K562 (cell line): ENCODE results near the gene BSCL2. TPM values are rescaled to one million over a fixed set of nuclear protein-coding genes. Genes with fewer than 3 reads are reported as not detected.

ENCODE experiments used
- ATAC-seq: fragments of 200-7000 bp; cut with Tn5 transposase; 3 replicates; pipeline ENCODE4 v1.9.1; 2020; ENCODE audit warnings: moderate library complexity
- BruUV-seq: library from RNA; stranded (reverse); fragments of 400-500 nt; replicated peaks from 2 replicates; lab custom pipeline; 2021; lab: Mats Ljungman, UMichigan
- CTCF ChIA-PET: fragments of 300-600 bp; formaldehyde crosslinking; extraction: SDS; loops from one replicate; lab custom pipeline; 2021; ENCODE audit warnings: low intra/inter-chr PET ratio; lab: Yijun Ruan, JAX
- POLR2A ChIA-PET: fragments of 300-600, 350-650 bp; sonication (Branson Sonifier 250); formaldehyde crosslinking; extraction: SDS; loops from one replicate; lab custom pipeline; 2021; ENCODE audit warnings: antibody characterized with exemption, inconsistent platforms; lab: Yijun Ruan, JAX
- DNase-seq, 4 experiments: peaks; one replicate each; pipeline versions ENCODE4 v3.0.0 to v3.0.0-alpha.2; 2011 to 2018; ENCODE audit warnings: low spot score in 3 of 4, mixed read lengths in 3 of 4; ENCODE audit errors: extremely low read depth in 1 of 4
- FAIRE-seq: peaks from 2 replicates; lab custom pipeline; 2011; peaks lifted over from hg19 to GRCh38; lab: Jason Lieb, UNC
- H2AFZ ChIP-seq: 2 replicates; pipeline ENCODE4 v1.6.0; 2011; ENCODE audit warnings: low read depth, low read length, control low read depth, inconsistent platforms
- H3K27ac ChIP-seq: fragments of 200-600 bp; 3 replicates; pipeline ENCODE4 v1.8.0; 2011; ENCODE audit warnings: low read depth, mild to moderate bottlenecking, control low read depth, inconsistent platforms, low read length, moderate library complexity, mixed read lengths; ENCODE audit errors: extremely low read depth
- H3K27me3 ChIP-seq, 2 experiments: fragments of 300-600 bp in 1 of 2; 2 replicates in 1 of 2; 3 replicates in 1 of 2; pipeline versions ENCODE4 v1.6.0 to v1.8.0; 2011; ENCODE audit warnings: inconsistent platforms in 2 of 2, low read length in 2 of 2, mild to moderate bottlenecking in 1 of 2, mixed read lengths in 1 of 2, moderate library complexity in 1 of 2; ENCODE audit not compliant: control insufficient read depth in 2 of 2, insufficient read depth in 2 of 2
- H3K36me3 ChIP-seq: fragments of 300-600 bp; 3 replicates; pipeline ENCODE4 v1.8.0; 2011; ENCODE audit warnings: mild to moderate bottlenecking, low read length, inconsistent platforms; ENCODE audit not compliant: control insufficient read depth, insufficient read depth
- H3K4me1 ChIP-seq, 2 experiments: fragments of 200-600 bp in 1 of 2; replicated peaks in 1 of 2; 2 replicates in 1 of 2; 3 replicates in 1 of 2; pipeline versions ENCODE4 v1.5.1 to v1.8.0; 2011; ENCODE audit warnings: inconsistent platforms in 2 of 2, low read length in 2 of 2, mild to moderate bottlenecking in 1 of 2, mixed read lengths in 1 of 2, moderate library complexity in 1 of 2; ENCODE audit not compliant: control insufficient read depth in 2 of 2, insufficient read depth in 2 of 2
- H3K4me2 ChIP-seq: 2 replicates; pipeline ENCODE4 v1.6.1; 2011; ENCODE audit warnings: low read length, control low read depth, inconsistent platforms, mixed read lengths; ENCODE audit not compliant: insufficient read depth
- H3K4me3 ChIP-seq: fragments of 200-600 bp; sonication (generic), shearing (Covaris generic); 2 replicates; pipeline ENCODE4 v1.5.1; 2016; ENCODE audit warnings: control low read depth, inconsistent platforms
- H3K79me2 ChIP-seq: fragments of 200-600 bp; 3 replicates; pipeline ENCODE4 v1.8.0; 2011; ENCODE audit warnings: low read length, inconsistent platforms; ENCODE audit not compliant: control insufficient read depth, insufficient read depth
- H3K9ac ChIP-seq, 2 experiments: 2 replicates each; pipeline versions ENCODE4 v1.6.0 to v1.6.1; 2011; ENCODE audit warnings: low read depth in 2 of 2, low read length in 2 of 2, control low read depth in 1 of 2, inconsistent platforms in 1 of 2, mild to moderate bottlenecking in 1 of 2, mixed read lengths in 1 of 2; ENCODE audit not compliant: insufficient read depth in 1 of 2
- H3K9me1 ChIP-seq: one replicate; pipeline ENCODE4 v1.6.0; 2011; ENCODE audit warnings: inconsistent platforms, mild to moderate bottlenecking, low read length, moderate library complexity; ENCODE audit not compliant: control insufficient read depth, insufficient read depth
- H3K9me3 ChIP-seq: replicated peaks from 2 replicates; pipeline ENCODE4 v1.5.1; 2011; ENCODE audit warnings: low read depth, low read length, inconsistent platforms; ENCODE audit not compliant: control insufficient read depth, insufficient read depth
- H4K20me1 ChIP-seq: replicated peaks from 2 replicates; pipeline ENCODE4 v1.6.1; 2011; ENCODE audit warnings: low read length, inconsistent platforms, mixed read lengths; ENCODE audit not compliant: control insufficient read depth, insufficient read depth
- ASH1L ChIP-seq: fragments of 450-650 bp; IDR thresholded peaks from 2 replicates; pipeline ENCODE4 v1.6.1; 2018; ENCODE audit warnings: borderline replicate concordance, mild to moderate bottlenecking, low read depth; ENCODE audit not compliant: partially characterized antibody
- CHD4 ChIP-seq: fragments of 200-600 bp; sonication (generic); IDR thresholded peaks from 3 replicates; pipeline ENCODE4 v1.6.1; 2012; ENCODE audit warnings: low read depth, mild to moderate bottlenecking, mixed read lengths, low read length, inconsistent platforms; ENCODE audit not compliant: insufficient read depth, insufficient replicate concordance, poor library complexity, severe bottlenecking
- FOXJ2 ChIP-seq: fragments of 200-800 bp; sonication (Bioruptor generic); IDR thresholded peaks from 2 replicates; pipeline ENCODE4 v1.6.1; 2016; ENCODE audit warnings: missing genetic modification characterization, missing compliant biosample characterization
- HCFC1 ChIP-seq: IDR thresholded peaks from 2 replicates; pipeline ENCODE4 v1.6.1; 2012; ENCODE audit warnings: low read depth, low read length, improper control_type of control experiment
- NR2C1 ChIP-seq, 2 experiments: fragments of 450-650 bp; IDR thresholded peaks; 2 replicates each; pipeline ENCODE4 v1.6.1; 2017; ENCODE audit warnings: mild to moderate bottlenecking in 2 of 2, antibody characterized with exemption in 1 of 2, inconsistent platforms in 1 of 2, missing compliant biosample characterization in 1 of 2, missing genetic modification characterization in 1 of 2
- PHF8 ChIP-seq: fragments of 200-600 bp; sonication (generic); IDR thresholded peaks from 2 replicates; pipeline ENCODE4 v1.6.1; 2012; ENCODE audit warnings: mixed run types, mild to moderate bottlenecking, inconsistent platforms, low read length, moderate library complexity, borderline replicate concordance
- RBFOX2 ChIP-seq: fragments of 200-400 bp; formaldehyde crosslinking; IDR thresholded peaks from 2 replicates; pipeline ENCODE4 v1.6.1; 2017; ENCODE audit warnings: low read depth, mild to moderate bottlenecking, low read length, moderate library complexity
- SMARCA4 ChIP-seq: fragments of 450-650 bp; IDR thresholded peaks from 2 replicates; pipeline ENCODE4 v1.6.1; 2016
- SMARCE1 ChIP-seq: fragments of 450-650 bp; IDR thresholded peaks from 2 replicates; pipeline ENCODE4 v1.7.1; 2016; ENCODE audit warnings: mild to moderate bottlenecking
- SNIP1 ChIP-seq: fragments of 450-650 bp; IDR thresholded peaks from 2 replicates; pipeline ENCODE4 v1.7.1; 2017; ENCODE audit warnings: low read depth, mild to moderate bottlenecking
- TBL1XR1 ChIP-seq, 2 experiments: IDR thresholded peaks; 2 replicates each; pipeline ENCODE4 v1.6.1; 2012; ENCODE audit warnings: improper control_type of control experiment in 2 of 2, low read length in 2 of 2, mild to moderate bottlenecking in 1 of 2
- TBP ChIP-seq: optimal IDR thresholded peaks from 2 replicates; pipeline ENCODE3; 2011; ENCODE audit warnings: low read depth, low read length, improper control_type of control experiment
- TEAD4 ChIP-seq, 2 experiments: sonication (generic) in 1 of 2; formaldehyde crosslinking in 1 of 2; IDR thresholded peaks; 2 replicates each; pipeline versions ENCODE4 v1.6.1 to v1.8.0; 2012 to 2022; ENCODE audit warnings: borderline replicate concordance in 1 of 2, inconsistent platforms in 1 of 2, low read length in 1 of 2, mild to moderate bottlenecking in 1 of 2, missing genetic modification reagents in 1 of 2
- TFAM ChIP-seq: fragments of 250-450 bp; sonication (Bioruptor Pico); conservative IDR thresholded peaks from 2 replicates; pipeline ENCODE4 v1.5.0; 2021; ENCODE audit warnings: mild to moderate bottlenecking, moderate library complexity
- YY1 ChIP-seq, 3 experiments: IDR thresholded peaks; 2 replicates each; pipeline ENCODE4 v1.6.1; 2011; ENCODE audit warnings: low read length in 2 of 3, mild to moderate bottlenecking in 2 of 3, moderate library complexity in 2 of 3, borderline replicate concordance in 1 of 3, control low read depth in 1 of 3, low read depth in 1 of 3; ENCODE audit not compliant: insufficient read depth in 3 of 3, insufficient replicate concordance in 2 of 3, control insufficient read depth in 1 of 3, insufficient read length in 1 of 3; ENCODE audit errors: extremely low read depth in 1 of 3
- ZBTB33 ChIP-seq: sonication (generic); formaldehyde crosslinking; IDR thresholded peaks from 2 replicates; pipeline ENCODE4 v1.8.1; 2023; ENCODE audit warnings: mild to moderate bottlenecking, missing genetic modification reagents
- ZNF75A ChIP-seq: fragments of 450-650 bp; formaldehyde crosslinking; IDR thresholded peaks from 2 replicates; pipeline ENCODE4 v1.4.0; 2020; ENCODE audit warnings: mild to moderate bottlenecking
- ZNF79 ChIP-seq: fragments of 250-450 bp; sonication (Bioruptor Pico); IDR thresholded peaks from 2 replicates; pipeline ENCODE4 v1.4.0; 2020; ENCODE audit warnings: low read depth, mild to moderate bottlenecking, moderate library complexity
- WGBS: fragments of 100-300 bp; shearing (Covaris generic); methylation state at CpG from one replicate; pipeline ENCODE4 v1.1.6; 2016; ENCODE audit warnings: low coverage, mixed read lengths; ENCODE audit not compliant: insufficient coverage; ENCODE audit errors: missing lambda C conversion rate; 5-methylcytosine and 5-hydroxymethylcytosine counted together
- in situ Hi-C: fragments of 300-500 bp; cut with MboI; formaldehyde crosslinking; loops from 4 replicates; pipeline ENCODE4 v1.15.0; 2018; ENCODE audit warnings: inconsistent platforms, mixed read lengths
- intact Hi-C: fragments of 100-400 bp; cut with micrococcal nuclease; formaldehyde crosslinking; loops from 2 replicates; pipeline ENCODE4 v1.14.2; 2022
- polyA plus RNA-seq, 8 experiments: library from polyadenylated mRNA; depleted of rRNA in 4 of 8; stranded (reverse) in 5 of 8; unstranded in 3 of 8; fragments of >200 nt; fragmentation: Nextera tagmentation in 2 of 8; fragmentation: Illumina TruSeq in 1 of 8; extraction: Ambion mirVana in 2 of 8; extraction: Trizol in 1 of 8; gene quantifications; 2 replicates each; pipeline versions ENCODE4 v1.2.1 to v1.2.3, GENCODE V29; 2011 to 2014; ENCODE audit warnings: inconsistent platforms in 1 of 8, missing spikeins in 1 of 8
- total RNA-seq, 7 experiments: library from RNA; depleted of rRNA in 6 of 7; stranded (reverse); fragments of >200 nt in 6 of 7; fragmentation: Illumina TruSeq in 2 of 7; extraction: Trizol in 2 of 7; gene quantifications; 2 replicates each; pipeline versions ENCODE4 v1.2.1 to v1.2.3, GENCODE V29; 2011 to 2021; ENCODE audit warnings: low replicate concordance in 1 of 7

Gene BSCL2
- total and polyA plus RNA-seq, 9 of the 15 experiments (the other 6 are each of a cell fraction or from before 2014, with no cell fraction given): 18.9 to 51.7 (median 35.2) TPM

DNA sequence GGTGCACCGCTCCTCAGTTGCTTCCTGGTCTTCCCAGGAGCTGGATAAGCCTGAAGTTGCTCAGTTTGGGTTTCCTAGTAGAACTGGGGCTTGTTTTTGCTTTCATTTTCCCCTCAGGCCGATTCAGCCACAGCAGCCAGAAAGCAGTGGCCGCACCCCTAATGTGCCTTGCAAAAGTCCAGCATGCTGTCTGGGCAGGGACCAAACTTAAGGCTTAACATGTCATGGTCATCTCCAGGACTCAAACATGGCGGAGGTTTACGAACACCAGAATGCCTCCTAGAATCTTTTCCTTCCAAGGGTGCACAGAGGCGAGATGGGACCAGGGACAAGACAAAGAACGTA, 2.7 kb upstream of the BSCL2 start (continued):
- TF ChIP-seq ZNF79 (CRISPR knock-in tag) (no peak), TBL1XR1 (IDR thresholded peaks at IDR 0.05; ENCODE audit: low read length in 2 of 2) (no peak), PHF8 (no peak), CHD4 (no peak), FOXJ2 (tag) (no peak), ZNF75A (CRISPR knock-in tag) (no peak), SMARCA4 (no peak), SNIP1 (no peak)

DNA sequence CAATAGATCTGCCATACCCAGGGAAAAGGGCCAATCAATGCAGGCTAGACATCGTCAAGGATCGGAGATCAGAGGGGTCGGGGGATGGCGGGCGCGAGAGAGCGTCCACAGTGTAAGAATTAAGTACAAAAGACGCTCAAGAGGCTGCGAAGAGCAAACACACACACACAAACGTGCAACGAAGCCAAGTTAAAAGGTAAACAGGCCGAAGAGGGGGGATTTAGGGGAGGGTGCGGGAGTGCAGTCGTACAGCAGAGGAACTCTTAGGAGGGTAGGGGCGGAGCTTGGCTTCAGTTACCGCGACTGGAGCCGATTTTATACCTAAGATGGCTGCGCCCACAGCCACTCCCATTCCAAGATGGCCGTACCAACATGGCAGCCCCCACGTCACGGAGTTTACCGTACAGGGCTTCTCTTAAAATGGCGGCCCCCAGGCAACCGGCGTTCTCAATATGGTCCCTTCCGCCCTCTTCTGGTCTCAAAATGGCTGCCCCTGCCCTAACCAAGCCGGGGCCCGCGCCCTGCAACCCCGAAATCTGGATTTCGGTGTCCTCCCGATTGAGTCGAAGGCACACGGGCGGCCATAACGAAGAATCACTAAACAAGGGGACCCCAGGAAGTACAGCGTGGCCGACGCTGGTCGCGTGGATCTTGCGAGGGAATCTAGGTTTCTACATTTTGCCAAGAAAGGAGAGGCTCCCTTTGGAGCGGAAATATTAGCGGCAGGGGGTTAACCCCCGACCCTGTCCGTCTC, 2.2 kb upstream of the BSCL2 start:
- Histone ChIP-seq H3K9ac (peak overlapping the region in 1 of 2 experiments; percentile 39; a peak in 1 of 4 replicates), H3K27ac (peak overlapping the region; percentile 19; the same call in 1 of the 3 replicates), H3K4me3 (no peak overlapping the region), H3K27me3 (no peaks in the 10 kb centered on the region), H3K4me1 (peaks cover 36 to 46% of the 10 kb centered on the region in 2 experiments), H3K79me2 (peaks cover 25% of the 10 kb centered on the region), H4K20me1 (peaks cover 7% of the 10 kb centered on the region), H3K9me1 (peaks cover 2% of the 10 kb centered on the region), H3K9me3 (no peaks in the 10 kb centered on the region), H3K4me2 (no peak overlapping the region), H3K36me3 (peaks cover 81% of the 10 kb centered on the region), H2AFZ (no peak overlapping the region)
- FAIRE-seq: no peak
- ChIA-PET POLR2A (interaction anchor here (0.6 to 4.1 kb wide), 7 partner anchors 8 to 134 kb away, joined by 3 to 31 read pairs (median 8); partner anchors contain the start of genes C11orf98, CSKMT, HNRNPUL2 and TTC9C), CTCF (no interaction called here)
- in situ Hi-C loops: no loop called here
- BruUV-seq: no TSS peak
- peak in 3 of 4 experiments; percentile 33 to 57 (median 43) for DNase-seq
- peak; percentile 4; the same call in 2 of the 3 replicates for ATAC-seq
- WGBS: 83% methylated on average over 35 of the region's 47 CpGs
- intact Hi-C loops: loop anchor here (5.0 kb wide), 1 partner anchor 312 kb away; no protein-coding TSS in a partner anchor
- TF ChIP-seq TBP (no peak), YY1 (IDR thresholded peaks at IDR 0.05; ENCODE audit: borderline replicate concordance in 1 of 3, control insufficient read depth in 1 of 3, extremely low read depth in 1 of 3, insufficient read depth in 3 of 3, insufficient read length in 1 of 3, insufficient replicate concordance in 2 of 3, low read depth in 1 of 3, low read length in 2 of 3) (peak; percentile 87 to 99 (median 98)), SMARCE1 (no peak), HCFC1 (peak; percentile 64), TFAM (CRISPR knock-in tag) (no peak), NR2C1 (IDR thresholded peaks at IDR 0.05) (peak; percentile 61), NR2C1 (tag; IDR thresholded peaks at IDR 0.05) (no peak), RBFOX2 (peak; percentile 47), ASH1L (no peak), ZBTB33 (CRISPR knock-in tag) (peak; percentile 82; the same call in 1 of the 2 replicates), TEAD4 (IDR thresholded peaks at IDR 0.05; ENCODE audit: low read length) (peak; percentile 27; the same call in 1 of the 2 replicates), TEAD4 (CRISPR knock-in tag; IDR thresholded peaks at IDR 0.05; ENCODE audit: borderline replicate concordance) (no peak)
